ENCODE results near the gene MFAP4.
A peak's percentile ranks its signal among the peaks of the same experiment; 100 is the strongest.

Gene MFAP4

GRCh38 chr17:19341211-19341631 is 45.8 kb downstream of the MFAP4 start:
- no peaks in the 10 kb centered on the region for H3F3A ChIP-seq (ENCODE audit: low read depth)
- H2AFZ ChIP-seq (ENCODE audit: low read length) = no peak overlapping the region
- H3K4me3 ChIP-seq (ENCODE audit: low read length, poor library complexity, severe bottlenecking) = no peak overlapping the region
- H3K9me3 ChIP-seq (ENCODE audit: insufficient read depth, low read depth, low read length) = no peaks in the 10 kb centered on the region
- TF ChIP-seq, protein P1, sequence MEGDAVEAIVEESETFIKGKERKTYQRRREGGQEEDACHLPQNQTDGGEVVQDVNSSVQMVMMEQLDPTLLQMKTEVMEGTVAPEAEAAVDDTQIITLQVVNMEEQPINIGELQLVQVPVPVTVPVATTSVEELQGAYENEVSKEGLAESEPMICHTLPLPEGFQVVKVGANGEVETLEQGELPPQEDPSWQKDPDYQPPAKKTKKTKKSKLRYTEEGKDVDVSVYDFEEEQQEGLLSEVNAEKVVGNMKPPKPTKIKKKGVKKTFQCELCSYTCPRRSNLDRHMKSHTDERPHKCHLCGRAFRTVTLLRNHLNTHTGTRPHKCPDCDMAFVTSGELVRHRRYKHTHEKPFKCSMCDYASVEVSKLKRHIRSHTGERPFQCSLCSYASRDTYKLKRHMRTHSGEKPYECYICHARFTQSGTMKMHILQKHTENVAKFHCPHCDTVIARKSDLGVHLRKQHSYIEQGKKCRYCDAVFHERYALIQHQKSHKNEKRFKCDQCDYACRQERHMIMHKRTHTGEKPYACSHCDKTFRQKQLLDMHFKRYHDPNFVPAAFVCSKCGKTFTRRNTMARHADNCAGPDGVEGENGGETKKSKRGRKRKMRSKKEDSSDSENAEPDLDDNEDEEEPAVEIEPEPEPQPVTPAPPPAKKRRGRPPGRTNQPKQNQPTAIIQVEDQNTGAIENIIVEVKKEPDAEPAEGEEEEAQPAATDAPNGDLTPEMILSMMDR (conservative IDR thresholded peaks at IDR 0.05; ENCODE audit: low read length) = no peak
- TF ChIP-seq EZH2phosphoT487 (IDR thresholded peaks at IDR 0.05; ENCODE audit: borderline replicate concordance) = no peak
- H3K36me3 ChIP-seq (ENCODE audit: insufficient read depth, low read length) = no peaks in the 10 kb centered on the region
- H3K4me2 ChIP-seq (ENCODE audit: low read depth, low read length, poor library complexity, severe bottlenecking) = no peak overlapping the region
- no peaks in the 10 kb centered on the region for H3K79me2 ChIP-seq (ENCODE audit: insufficient read depth, low read length)
- peaks cover 5% of the 10 kb centered on the region for H3K27me3 ChIP-seq (ENCODE audit: insufficient read depth, low read length, poor library complexity, severe bottlenecking)
- H3K4me1 ChIP-seq (ENCODE audit: insufficient read depth, low read length, poor library complexity, severe bottlenecking) = no peaks in the 10 kb centered on the region
- H3K9me2 ChIP-seq (replicated peaks; ENCODE audit: low read depth, low read length) = no peaks in the 10 kb centered on the region
- no peaks in the 10 kb centered on the region for H4K20me1 ChIP-seq (ENCODE audit: insufficient read depth, low read length, poor library complexity, severe bottlenecking)
- H3K9ac ChIP-seq (ENCODE audit: low read depth, low read length, poor library complexity, severe bottlenecking) = no peak overlapping the region

DNA sequence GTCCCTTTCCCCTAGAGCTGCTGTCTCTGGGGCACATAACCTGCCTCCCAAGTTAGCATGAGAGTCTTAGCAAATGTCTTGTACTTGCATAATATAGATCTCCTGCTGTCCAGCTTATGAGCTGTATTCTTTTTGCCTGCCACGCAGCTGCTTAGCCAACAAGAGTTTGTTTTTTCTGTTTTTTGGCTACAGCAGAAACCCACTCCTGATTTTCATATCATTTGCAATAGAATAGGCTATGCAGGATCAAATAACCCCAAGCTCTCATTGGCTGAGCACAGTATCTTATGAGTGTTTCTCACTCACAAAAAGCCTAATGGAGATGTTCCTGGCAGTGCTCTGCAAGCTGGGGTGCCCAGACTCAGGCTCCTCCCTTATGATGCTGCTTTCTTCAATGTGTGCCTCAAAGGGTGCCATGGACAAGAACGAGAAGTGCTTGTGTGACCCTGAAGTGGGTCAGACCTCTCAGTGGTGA is 47.6 kb downstream of the MFAP4 start:
- H3K4me2 ChIP-seq (ENCODE audit: low read depth, low read length, poor library complexity, severe bottlenecking) = no peak overlapping the region
- no peaks in the 10 kb centered on the region for H3K36me3 ChIP-seq (ENCODE audit: insufficient read depth, low read length)
- no peak overlapping the region for H2AFZ ChIP-seq (ENCODE audit: low read length)
- no peaks in the 10 kb centered on the region for H3K79me2 ChIP-seq (ENCODE audit: insufficient read depth, low read length)
- no peaks in the 10 kb centered on the region for H3F3A ChIP-seq (ENCODE audit: low read depth)
- no peak overlapping the region for H3K9ac ChIP-seq (ENCODE audit: low read depth, low read length, poor library complexity, severe bottlenecking)
- H3K9me3 ChIP-seq (ENCODE audit: insufficient read depth, low read depth, low read length) = no peaks in the 10 kb centered on the region
- H3K9me2 ChIP-seq (replicated peaks; ENCODE audit: low read depth, low read length) = no peaks in the 10 kb centered on the region
- peaks cover 19% of the 10 kb centered on the region for H3K27me3 ChIP-seq (ENCODE audit: insufficient read depth, low read length, poor library complexity, severe bottlenecking)
- H3K4me3 ChIP-seq (ENCODE audit: low read length, poor library complexity, severe bottlenecking) = no peak overlapping the region
- no peaks in the 10 kb centered on the region for H3K4me1 ChIP-seq (ENCODE audit: insufficient read depth, low read length, poor library complexity, severe bottlenecking)
- no peak for TF ChIP-seq EZH2phosphoT487 (IDR thresholded peaks at IDR 0.05; ENCODE audit: borderline replicate concordance)
- TF ChIP-seq, protein P1 (conservative IDR thresholded peaks at IDR 0.05; ENCODE audit: low read length) = no peak
- H4K20me1 ChIP-seq (ENCODE audit: insufficient read depth, low read length, poor library complexity, severe bottlenecking) = no peaks in the 10 kb centered on the region

GRCh38 chr17:19338031-19338990 is 48.7 kb downstream of the MFAP4 start:
- H3K4me2 ChIP-seq (ENCODE audit: low read depth, low read length, poor library complexity, severe bottlenecking) = no peak overlapping the region
- no peak for TF ChIP-seq EZH2phosphoT487 (IDR thresholded peaks at IDR 0.05; ENCODE audit: borderline replicate concordance)
- TF ChIP-seq, protein P1 (conservative IDR thresholded peaks at IDR 0.05; ENCODE audit: low read length) = peak; percentile 70

More at GRCh38 chr17:19338031-19338990, 48.7 kb downstream of the MFAP4 start:
- Histone ChIP-seq H3K9me3 (ENCODE audit: insufficient read depth, low read depth, low read length) (no peaks in the 10 kb centered on the region), H3K4me3 (ENCODE audit: low read length, poor library complexity, severe bottlenecking) (no peak overlapping the region), H3K9me2 (replicated peaks; ENCODE audit: low read depth, low read length) (no peaks in the 10 kb centered on the region), H3F3A (ENCODE audit: low read depth) (no peaks in the 10 kb centered on the region), H3K27me3 (ENCODE audit: insufficient read depth, low read length, poor library complexity, severe bottlenecking) (peaks cover 19% of the 10 kb centered on the region), H3K4me1 (ENCODE audit: insufficient read depth, low read length, poor library complexity, severe bottlenecking) (no peaks in the 10 kb centered on the region), H2AFZ (ENCODE audit: low read length) (no peak overlapping the region), H3K79me2 (ENCODE audit: insufficient read depth, low read length) (no peaks in the 10 kb centered on the region), H4K20me1 (ENCODE audit: insufficient read depth, low read length, poor library complexity, severe bottlenecking) (no peaks in the 10 kb centered on the region), H3K36me3 (ENCODE audit: insufficient read depth, low read length) (no peaks in the 10 kb centered on the region), H3K9ac (ENCODE audit: low read depth, low read length, poor library complexity, severe bottlenecking) (no peak overlapping the region)

Measured in Loucy (cell line).